WTC11 (cell line): ENCODE measurements around the gene PLSCR4. TPM values are rescaled to one million over a fixed set of nuclear protein-coding genes. Genes with fewer than 3 reads are reported as not detected.

Experiments used
- ATAC-seq: fragments of 200-7000 bp; cut with Tn5 transposase; 2 replicates; pipeline ENCODE4 v1.10.0; 2021; ENCODE audit warnings: mild to moderate bottlenecking, moderate library complexity
- CTCF ChIA-PET: fragments of 300-600 bp; sonication (Branson Sonifier 250); formaldehyde crosslinking; loops from one replicate; lab custom pipeline; 2021; ENCODE audit warnings: antibody characterized with exemption; lab: Charles Lee
- POLR2A ChIA-PET: fragments of 350-600 bp; sonication (Branson Sonifier 250); formaldehyde crosslinking; loops from one replicate; lab custom pipeline; 2021; ENCODE audit warnings: antibody characterized with exemption; lab: Charles Lee
- DNase-seq: peaks from one replicate; pipeline ENCODE4 v3.0.0; 2021; ENCODE audit warnings: low spot score
- H3K27ac Mint-ChIP-seq: 2 replicates; pipeline ENCODE4 v1.8.0; 2021; ENCODE audit warnings: mixed read lengths
- H3K27me3 Mint-ChIP-seq: 2 replicates; pipeline ENCODE4 v1.8.0; 2021; ENCODE audit warnings: low read depth, mild to moderate bottlenecking, moderate library complexity, mixed read lengths
- H3K36me3 Mint-ChIP-seq: 2 replicates; pipeline ENCODE4 v1.8.0; 2021; ENCODE audit warnings: mixed read lengths
- H3K4me1 Mint-ChIP-seq: 2 replicates; pipeline ENCODE4 v1.8.0; 2022; ENCODE audit warnings: mixed read lengths
- H3K4me3 Mint-ChIP-seq: 2 replicates; pipeline ENCODE4 v1.8.0; 2021; ENCODE audit warnings: mild to moderate bottlenecking, moderate library complexity, mixed read lengths
- H3K9me3 Mint-ChIP-seq: 2 replicates; pipeline ENCODE4 v1.8.0; 2021; ENCODE audit warnings: mixed read lengths
- ESRRA ChIP-seq: sonication (generic); formaldehyde crosslinking; IDR thresholded peaks from 2 replicates; pipeline ENCODE4 v1.8.1; 2022; ENCODE audit warnings: mild to moderate bottlenecking, missing genetic modification reagents, borderline replicate concordance
- ETV6 ChIP-seq: sonication (generic); formaldehyde crosslinking; IDR thresholded peaks from 2 replicates; pipeline ENCODE4 v1.8.1; 2022; ENCODE audit warnings: mild to moderate bottlenecking, missing genetic modification reagents
- FOXK1 ChIP-seq: sonication (generic); formaldehyde crosslinking; IDR thresholded peaks from 2 replicates; pipeline ENCODE4 v1.8.0; 2022; ENCODE audit warnings: mild to moderate bottlenecking, moderate library complexity, missing genetic modification reagents
- GABPB1 ChIP-seq: sonication (generic); formaldehyde crosslinking; IDR thresholded peaks from 2 replicates; pipeline ENCODE4 v1.8.1; 2023; ENCODE audit warnings: mild to moderate bottlenecking, missing genetic modification reagents
- GTF2I ChIP-seq: fragments of 250-450 bp; sonication (Bioruptor Pico); conservative IDR thresholded peaks from 2 replicates; pipeline ENCODE4 v1.4.0; 2021; ENCODE audit warnings: mild to moderate bottlenecking
- KAT7 ChIP-seq: sonication (generic); formaldehyde crosslinking; IDR thresholded peaks from 2 replicates; pipeline ENCODE4 v1.8.1; 2023; ENCODE audit warnings: missing genetic modification reagents, mild to moderate bottlenecking, borderline replicate concordance
- NFE2L1 ChIP-seq: sonication (generic); formaldehyde crosslinking; IDR thresholded peaks from 2 replicates; pipeline ENCODE4 v1.8.1; 2023; ENCODE audit warnings: missing genetic modification reagents
- NR2C2 ChIP-seq: sonication (generic); formaldehyde crosslinking; IDR thresholded peaks from 2 replicates; pipeline ENCODE4 v1.8.0; 2022; ENCODE audit warnings: mild to moderate bottlenecking, missing genetic modification reagents
- NR3C1 ChIP-seq: sonication (generic); formaldehyde crosslinking; conservative IDR thresholded peaks from 2 replicates; pipeline ENCODE4 v1.8.1; 2023; ENCODE audit warnings: low read depth, mild to moderate bottlenecking, missing genetic modification reagents
- SMAD3 ChIP-seq: sonication (generic); formaldehyde crosslinking; IDR thresholded peaks from 2 replicates; pipeline ENCODE4 v1.8.0; 2022; ENCODE audit warnings: missing genetic modification reagents, mild to moderate bottlenecking, borderline replicate concordance
- SMAD4 ChIP-seq: sonication (generic); formaldehyde crosslinking; IDR thresholded peaks from 2 replicates; pipeline ENCODE4 v1.8.0; 2022; ENCODE audit warnings: mild to moderate bottlenecking, missing genetic modification reagents
- TEAD1 ChIP-seq: sonication (generic); formaldehyde crosslinking; IDR thresholded peaks from 2 replicates; pipeline ENCODE4 v1.8.0; 2022; ENCODE audit warnings: mild to moderate bottlenecking, missing genetic modification reagents
- ZNF317 ChIP-seq: sonication (generic); formaldehyde crosslinking; IDR thresholded peaks from 2 replicates; pipeline ENCODE4 v1.8.1; 2023; ENCODE audit warnings: low read depth, mild to moderate bottlenecking, moderate library complexity, missing genetic modification reagents, borderline replicate concordance
- total RNA-seq: library from RNA; stranded (reverse); gene quantifications from 3 replicates; pipeline ENCODE4 v1.2.3, GENCODE V29; 2021
- TF ChIP-seq, protein P1 (sequence below): sonication (generic); formaldehyde crosslinking; IDR thresholded peaks from 2 replicates; pipeline ENCODE4 v1.8.0; 2023; ENCODE audit warnings: missing genetic modification reagents
- TF ChIP-seq, protein P2 (sequence below): sonication (generic); formaldehyde crosslinking; IDR thresholded peaks from 2 replicates; pipeline ENCODE4 v1.8.1; 2022; ENCODE audit warnings: low read depth, missing genetic modification reagents, borderline replicate concordance
- TF ChIP-seq, protein P3 (sequence below): sonication (generic); formaldehyde crosslinking; IDR thresholded peaks from 2 replicates; pipeline ENCODE4 v1.8.1; 2023; ENCODE audit warnings: mild to moderate bottlenecking, missing genetic modification reagents
- TF ChIP-seq, protein P4 (sequence below): sonication (generic); formaldehyde crosslinking; IDR thresholded peaks from 2 replicates; pipeline ENCODE4 v1.8.1; 2022; ENCODE audit warnings: mild to moderate bottlenecking, moderate library complexity, missing genetic modification reagents
- TF ChIP-seq, protein P5 (sequence below): sonication (generic); formaldehyde crosslinking; IDR thresholded peaks from 2 replicates; pipeline ENCODE4 v1.8.0; 2022; ENCODE audit warnings: mild to moderate bottlenecking, missing genetic modification reagents

Gene PLSCR4
- total RNA-seq, 1 experiment from 2014 or later, result 3.5 TPM

DNA sequence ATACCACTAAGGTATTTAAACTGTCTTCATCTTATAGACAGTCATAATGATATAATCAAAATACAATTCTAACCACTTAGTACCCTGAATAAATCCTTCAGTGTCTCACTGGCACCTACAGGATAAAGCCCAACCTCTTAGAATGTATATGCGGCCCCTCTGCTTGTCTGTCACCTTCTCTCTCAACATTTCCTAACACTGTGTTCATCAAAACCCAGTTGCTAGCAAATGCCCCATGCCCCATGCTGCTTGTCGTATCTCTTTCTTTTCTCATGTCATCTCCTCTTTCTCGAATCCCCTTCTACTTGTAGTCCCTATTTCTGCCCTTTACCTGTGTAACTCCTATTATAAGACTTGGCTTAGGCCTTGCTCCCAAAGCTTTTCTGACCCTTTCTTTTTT, 24.6 kb upstream of the PLSCR4 start:
- no peak for ATAC-seq
- Mint-ChIP-seq H3K27me3 (no peaks in the 10 kb centered on the region), H3K4me3 (no peak overlapping the region)
- TF ChIP-seq KAT7 (CRISPR knock-in tag), result no peak
- no peak for TF ChIP-seq ETV6 (CRISPR knock-in tag)
- TF ChIP-seq, protein P1, sequence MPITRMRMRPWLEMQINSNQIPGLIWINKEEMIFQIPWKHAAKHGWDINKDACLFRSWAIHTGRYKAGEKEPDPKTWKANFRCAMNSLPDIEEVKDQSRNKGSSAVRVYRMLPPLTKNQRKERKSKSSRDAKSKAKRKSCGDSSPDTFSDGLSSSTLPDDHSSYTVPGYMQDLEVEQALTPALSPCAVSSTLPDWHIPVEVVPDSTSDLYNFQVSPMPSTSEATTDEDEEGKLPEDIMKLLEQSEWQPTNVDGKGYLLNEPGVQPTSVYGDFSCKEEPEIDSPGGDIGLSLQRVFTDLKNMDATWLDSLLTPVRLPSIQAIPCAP, result no peak
- TF ChIP-seq SMAD4 (CRISPR knock-in tag), result no peak
- no peak for TF ChIP-seq NR3C1 (CRISPR knock-in tag)
- TF ChIP-seq, all 79 proteins: peak for 0
- POLR2A ChIA-PET, result no interaction called here
- DNase-seq, result no peak
- Mint-ChIP-seq H3K27ac (no peak overlapping the region), H3K9me3 (peaks cover 14% of the 10 kb centered on the region), H3K36me3 (peaks cover 7% of the 10 kb centered on the region), H3K4me1 (peaks cover 17% of the 10 kb centered on the region)
- CTCF ChIA-PET, result no interaction called here

DNA sequence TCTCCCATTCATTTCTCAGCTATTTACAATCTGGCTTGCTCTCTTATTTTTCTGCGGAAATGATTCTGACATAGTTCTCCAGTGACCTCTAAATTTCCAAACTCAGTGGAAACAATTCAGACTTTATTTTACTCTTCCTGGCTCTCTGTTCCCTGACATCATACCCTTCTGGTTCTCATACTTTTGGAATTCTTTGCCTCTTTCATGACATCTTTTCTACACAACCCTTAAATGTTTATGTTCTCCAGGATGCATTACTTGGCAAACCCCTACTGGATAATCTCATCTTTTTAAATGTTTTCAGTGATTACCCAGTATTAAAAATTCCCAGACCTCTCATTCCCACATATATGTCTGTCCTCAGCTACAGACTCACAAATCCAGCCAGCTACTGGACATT, 23.9 kb upstream of the PLSCR4 start:
- H3K9me3 Mint-ChIP-seq, result peaks cover 16% of the 10 kb centered on the region
- peaks cover 17% of the 10 kb centered on the region for H3K4me1 Mint-ChIP-seq
- H3K27me3 Mint-ChIP-seq, result no peaks in the 10 kb centered on the region
- H3K36me3 Mint-ChIP-seq, result peaks cover 7% of the 10 kb centered on the region
- POLR2A ChIA-PET, result no interaction called here
- no peak overlapping the region for H3K4me3 Mint-ChIP-seq
- no peak for ATAC-seq
- TF ChIP-seq SMAD3 (CRISPR knock-in tag), result no peak
- TF ChIP-seq NFE2L1 (CRISPR knock-in tag), result no peak
- TF ChIP-seq, protein P2, sequence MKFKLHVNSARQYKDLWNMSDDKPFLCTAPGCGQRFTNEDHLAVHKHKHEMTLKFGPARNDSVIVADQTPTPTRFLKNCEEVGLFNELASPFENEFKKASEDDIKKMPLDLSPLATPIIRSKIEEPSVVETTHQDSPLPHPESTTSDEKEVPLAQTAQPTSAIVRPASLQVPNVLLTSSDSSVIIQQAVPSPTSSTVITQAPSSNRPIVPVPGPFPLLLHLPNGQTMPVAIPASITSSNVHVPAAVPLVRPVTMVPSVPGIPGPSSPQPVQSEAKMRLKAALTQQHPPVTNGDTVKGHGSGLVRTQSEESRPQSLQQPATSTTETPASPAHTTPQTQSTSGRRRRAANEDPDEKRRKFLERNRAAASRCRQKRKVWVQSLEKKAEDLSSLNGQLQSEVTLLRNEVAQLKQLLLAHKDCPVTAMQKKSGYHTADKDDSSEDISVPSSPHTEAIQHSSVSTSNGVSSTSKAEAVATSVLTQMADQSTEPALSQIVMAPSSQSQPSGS (CRISPR knock-in tag), result no peak
- TF ChIP-seq, all 79 proteins: peak for 0
- CTCF ChIA-PET, result no interaction called here
- H3K27ac Mint-ChIP-seq, result no peak overlapping the region
- no peak for DNase-seq

DNA sequence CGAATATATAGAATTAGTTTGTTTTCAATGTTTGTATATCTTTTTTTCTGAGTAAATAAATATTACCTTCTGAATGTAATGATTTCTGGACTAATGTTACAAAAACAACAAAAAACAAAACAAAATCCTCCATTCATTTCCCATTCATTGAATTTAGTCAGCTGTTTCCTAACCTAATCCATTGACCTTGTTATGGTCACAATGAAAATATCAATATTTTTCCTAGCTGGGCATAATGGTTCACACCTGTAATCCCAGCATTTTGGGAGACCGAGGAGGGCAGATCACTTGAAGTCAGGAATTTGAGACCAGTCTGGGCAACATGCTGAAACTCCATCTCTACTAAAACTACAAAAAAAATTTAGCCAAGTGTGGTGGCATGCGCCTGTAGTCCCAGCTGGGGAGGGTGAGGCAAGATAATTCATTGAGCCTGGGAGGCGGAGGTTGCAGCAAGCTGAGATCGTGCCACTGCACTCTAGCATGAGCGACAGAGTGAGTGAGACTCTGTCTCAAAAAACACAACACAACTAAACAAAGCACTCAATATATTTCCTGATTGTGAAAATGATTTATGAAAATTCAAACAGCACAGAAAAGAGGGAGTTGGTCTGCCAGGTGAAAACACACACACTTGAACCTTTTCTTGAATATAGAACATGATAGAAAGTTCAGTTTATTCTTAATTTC, 23.0 kb upstream of the PLSCR4 start:
- DNase-seq (no peak), ATAC-seq (no peak)
- peaks cover 11% of the 10 kb centered on the region for H3K4me1 Mint-ChIP-seq
- ChIA-PET POLR2A (no interaction called here), CTCF (no interaction called here)
- H3K27ac Mint-ChIP-seq, result no peak overlapping the region
- no peaks in the 10 kb centered on the region for H3K27me3 Mint-ChIP-seq
- peaks cover 8% of the 10 kb centered on the region for H3K36me3 Mint-ChIP-seq
- H3K4me3 Mint-ChIP-seq, result no peak overlapping the region
- TF ChIP-seq, protein P1, result no peak
- TF ChIP-seq NR3C1 (CRISPR knock-in tag), result no peak
- peaks cover 18% of the 10 kb centered on the region for H3K9me3 Mint-ChIP-seq

DNA sequence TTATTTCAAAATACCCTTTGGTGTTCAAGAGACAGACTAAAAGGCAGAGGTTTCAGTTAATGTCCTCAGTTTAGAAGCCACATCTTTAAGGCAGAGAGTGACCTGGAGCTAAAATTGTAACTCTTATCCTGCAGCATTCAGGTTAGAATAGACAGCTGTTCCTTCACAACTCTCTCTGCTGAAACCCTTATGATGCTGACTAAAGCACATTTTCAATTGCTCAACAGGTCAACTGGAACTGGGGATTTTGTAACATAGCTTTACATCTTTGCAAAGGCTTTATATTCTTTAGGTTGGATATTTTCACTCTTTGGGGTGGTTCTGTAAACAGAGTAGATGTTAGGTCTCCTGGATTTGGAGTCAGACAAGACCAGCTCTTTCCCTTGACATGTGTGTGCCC, 20.3 kb upstream of the PLSCR4 start:
- POLR2A ChIA-PET, result no interaction called here
- ATAC-seq (no peak), DNase-seq (no peak)
- H3K36me3 Mint-ChIP-seq, result peaks cover 10% of the 10 kb centered on the region
- H3K27ac Mint-ChIP-seq, result no peak overlapping the region
- CTCF ChIA-PET, result no interaction called here
- peaks cover 17% of the 10 kb centered on the region for H3K9me3 Mint-ChIP-seq
- peaks cover 24% of the 10 kb centered on the region for H3K4me1 Mint-ChIP-seq
- H3K4me3 Mint-ChIP-seq, result no peak overlapping the region
- no peaks in the 10 kb centered on the region for H3K27me3 Mint-ChIP-seq
- TF ChIP-seq TEAD1 (CRISPR knock-in tag), result no peak
- TF ChIP-seq NR3C1 (CRISPR knock-in tag), result no peak
- TF ChIP-seq NR2C2 (CRISPR knock-in tag), result no peak
- TF ChIP-seq GTF2I (CRISPR knock-in tag), result no peak
- TF ChIP-seq, protein P3, sequence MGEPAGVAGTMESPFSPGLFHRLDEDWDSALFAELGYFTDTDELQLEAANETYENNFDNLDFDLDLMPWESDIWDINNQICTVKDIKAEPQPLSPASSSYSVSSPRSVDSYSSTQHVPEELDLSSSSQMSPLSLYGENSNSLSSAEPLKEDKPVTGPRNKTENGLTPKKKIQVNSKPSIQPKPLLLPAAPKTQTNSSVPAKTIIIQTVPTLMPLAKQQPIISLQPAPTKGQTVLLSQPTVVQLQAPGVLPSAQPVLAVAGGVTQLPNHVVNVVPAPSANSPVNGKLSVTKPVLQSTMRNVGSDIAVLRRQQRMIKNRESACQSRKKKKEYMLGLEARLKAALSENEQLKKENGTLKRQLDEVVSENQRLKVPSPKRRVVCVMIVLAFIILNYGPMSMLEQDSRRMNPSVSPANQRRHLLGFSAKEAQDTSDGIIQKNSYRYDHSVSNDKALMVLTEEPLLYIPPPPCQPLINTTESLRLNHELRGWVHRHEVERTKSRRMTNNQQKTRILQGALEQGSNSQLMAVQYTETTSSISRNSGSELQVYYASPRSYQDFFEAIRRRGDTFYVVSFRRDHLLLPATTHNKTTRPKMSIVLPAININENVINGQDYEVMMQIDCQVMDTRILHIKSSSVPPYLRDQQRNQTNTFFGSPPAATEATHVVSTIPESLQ, result no peak
- TF ChIP-seq ESRRA (CRISPR knock-in tag), result no peak
- no peak for TF ChIP-seq FOXK1
- TF ChIP-seq, protein P4, sequence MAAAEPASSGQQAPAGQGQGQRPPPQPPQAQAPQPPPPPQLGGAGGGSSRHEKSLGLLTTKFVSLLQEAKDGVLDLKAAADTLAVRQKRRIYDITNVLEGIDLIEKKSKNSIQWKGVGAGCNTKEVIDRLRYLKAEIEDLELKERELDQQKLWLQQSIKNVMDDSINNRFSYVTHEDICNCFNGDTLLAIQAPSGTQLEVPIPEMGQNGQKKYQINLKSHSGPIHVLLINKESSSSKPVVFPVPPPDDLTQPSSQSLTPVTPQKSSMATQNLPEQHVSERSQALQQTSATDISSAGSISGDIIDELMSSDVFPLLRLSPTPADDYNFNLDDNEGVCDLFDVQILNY, result no peak
- TF ChIP-seq ZNF317 (CRISPR knock-in tag), result no peak
- TF ChIP-seq KAT7 (CRISPR knock-in tag), result no peak
- TF ChIP-seq, protein P5, sequence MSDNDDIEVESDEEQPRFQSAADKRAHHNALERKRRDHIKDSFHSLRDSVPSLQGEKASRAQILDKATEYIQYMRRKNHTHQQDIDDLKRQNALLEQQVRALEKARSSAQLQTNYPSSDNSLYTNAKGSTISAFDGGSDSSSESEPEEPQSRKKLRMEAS (CRISPR knock-in tag), result no peak
- TF ChIP-seq, protein P2 (CRISPR knock-in tag), result no peak
- TF ChIP-seq GABPB1 (CRISPR knock-in tag), result no peak
